NT2/D1 (cell line): Measurements from ENCODE around the gene TFRC.
"Not testable (repeated sequence)": the region's sequence is repeated elsewhere in the genome, so short reads cannot be mapped to it uniquely, and the experiment has no call there.

Experiments used
- DNase-seq: peaks from one replicate; pipeline ENCODE4 v3.0.0-alpha.2; 2011; ENCODE audit warnings: low read depth, low spot score
- H3K27me3 ChIP-seq: 2 replicates; pipeline ENCODE4 v1.6.0; 2011; ENCODE audit warnings: mild to moderate bottlenecking; ENCODE audit not compliant: insufficient read length, insufficient read depth
- H3K36me3 ChIP-seq: 2 replicates; pipeline ENCODE4 v1.6.1; 2011; ENCODE audit warnings: mild to moderate bottlenecking, low read length, mixed read lengths; ENCODE audit not compliant: insufficient read depth, insufficient read length
- H3K4me1 ChIP-seq: 2 replicates; pipeline ENCODE4 v1.5.1; 2011; ENCODE audit not compliant: insufficient read depth, insufficient read length
- H3K4me3 ChIP-seq: 2 replicates; pipeline ENCODE4 v1.5.1; 2011; ENCODE audit warnings: low read depth; ENCODE audit not compliant: insufficient read length
- H3K9ac ChIP-seq: 2 replicates; pipeline ENCODE4 v1.6.0; 2011; ENCODE audit warnings: low read depth; ENCODE audit not compliant: insufficient read length
- H3K9me3 ChIP-seq: 2 replicates; pipeline ENCODE4 v1.5.1; 2011; ENCODE audit warnings: mild to moderate bottlenecking, low read length; ENCODE audit not compliant: insufficient read depth
- SUZ12 ChIP-seq: IDR thresholded peaks from 2 replicates; pipeline ENCODE4 v1.6.1; 2011; ENCODE audit not compliant: insufficient read length, insufficient read depth; ENCODE audit errors: extremely low read depth
- YY1 ChIP-seq: IDR thresholded peaks from 2 replicates; pipeline ENCODE4 v1.6.1; 2011; ENCODE audit not compliant: insufficient read length, insufficient read depth
- ZNF274 ChIP-seq: IDR thresholded peaks from 2 replicates; pipeline ENCODE4 v1.6.1; 2011; ENCODE audit warnings: mild to moderate bottlenecking, low read depth, low read length

TFRC gene

GRCh38 chr3:196008387-196008786 is 73.5 kb downstream of the TFRC start:
- Histone ChIP-seq H3K4me3 (no peak overlapping the region), H3K4me1 (no peaks in the 10 kb centered on the region), H3K9ac (no peak overlapping the region), H3K9me3 (peaks cover 4% of the 10 kb centered on the region; the same call in 1 of the 2 replicates), H3K36me3 (no peaks in the 10 kb centered on the region), H3K27me3 (peaks cover 8% of the 10 kb centered on the region)
- TF ChIP-seq ZNF274 (no peak), SUZ12 (no peak), YY1 (no peak)
- no peak for DNase-seq

- Histone ChIP-seq H3K9ac (no peak overlapping the region), H3K27me3 (peaks cover 11% of the 10 kb centered on the region), H3K4me1 (no peaks in the 10 kb centered on the region), H3K36me3 (no peaks in the 10 kb centered on the region), H3K4me3 (no peak overlapping the region), H3K9me3 (peaks cover 4% of the 10 kb centered on the region; the same call in 1 of the 2 replicates)
- no peak for TF ChIP-seq ZNF274
- TF ChIP-seq YY1 = no peak
- TF ChIP-seq SUZ12 = no peak
- no peak for DNase-seq
Observed at GRCh38 chr3:196007744-196008335, 74.0 kb downstream of the TFRC start.

- H3K9me3 ChIP-seq, DNase-seq: not testable (repeated sequence)
Observed at GRCh38 chr3:196005338-196005737, 76.6 kb downstream of the TFRC start.

GRCh38 chr3:196004359-196005052 is 77.4 kb downstream of the TFRC start:
- H3K9ac ChIP-seq, H3K9me3 ChIP-seq, H3K4me3 ChIP-seq, DNase-seq, H3K4me1 ChIP-seq, H3K36me3 ChIP-seq: not testable (repeated sequence)
- H3K27me3 ChIP-seq = peaks cover 27% of the 10 kb centered on the region

More at GRCh38 chr3:196005338-196005737, 76.6 kb downstream of the TFRC start:
- not testable (repeated sequence) for H3K9ac ChIP-seq, H3K36me3 ChIP-seq, H3K4me3 ChIP-seq, H3K4me1 ChIP-seq
- H3K27me3 ChIP-seq = peaks cover 27% of the 10 kb centered on the region

GRCh38 chr3:196003611-196004010 is 78.3 kb downstream of the TFRC start:
- H3K9ac ChIP-seq = no peak overlapping the region
- no peak for DNase-seq
- TF ChIP-seq YY1 (no peak), ZNF274 (no peak), SUZ12 (no peak)
- no peaks in the 10 kb centered on the region for H3K36me3 ChIP-seq
- H3K9me3 ChIP-seq = peaks cover 9% of the 10 kb centered on the region; the same call in 1 of the 2 replicates
- no peaks in the 10 kb centered on the region for H3K4me1 ChIP-seq
- peaks cover 27% of the 10 kb centered on the region for H3K27me3 ChIP-seq
- H3K4me3 ChIP-seq = no peak overlapping the region

GRCh38 chr3:196002721-196003120 is 79.2 kb downstream of the TFRC start:
- DNase-seq, H3K9me3 ChIP-seq, H3K4me1 ChIP-seq, H3K4me3 ChIP-seq, H3K36me3 ChIP-seq, H3K9ac ChIP-seq: not testable (repeated sequence)
- peaks cover 27% of the 10 kb centered on the region for H3K27me3 ChIP-seq

- H3K36me3 ChIP-seq, H3K4me3 ChIP-seq, H3K9ac ChIP-seq, H3K9me3 ChIP-seq, DNase-seq, H3K4me1 ChIP-seq: not testable (repeated sequence)
- peaks cover 27% of the 10 kb centered on the region for H3K27me3 ChIP-seq
Observed at GRCh38 chr3:196001240-196001639, 80.7 kb downstream of the TFRC start.

- not testable (repeated sequence) for H3K36me3 ChIP-seq, H3K4me3 ChIP-seq, H3K9ac ChIP-seq, H3K4me1 ChIP-seq, DNase-seq, H3K9me3 ChIP-seq
- H3K27me3 ChIP-seq = peaks cover 27% of the 10 kb centered on the region
Observed at GRCh38 chr3:196000360-196000950, 81.4 kb downstream of the TFRC start.
